Right atrium auricular region (tissue), 2 donors: ENCODE results near the gene FOLR1. TPM values are rescaled to one million over a fixed set of nuclear protein-coding genes. Genes with fewer than 3 reads are reported as not detected.

ENCODE experiments used
- DNase-seq: peaks from one replicate; pipeline ENCODE4 v3.0.0-alpha.2; 2019; ENCODE audit warnings: low spot score
- H3K27ac ChIP-seq, 2 donors: fragments of 200-600 bp; sonication (generic); 1 replicate in 1 of 2; 2 replicates in 1 of 2; pipeline ENCODE4 v1.5.1; 2016 to 2019
- H3K27me3 ChIP-seq, 2 donors: fragments of 200-600 bp; sonication (generic); one replicate each; pipeline versions ENCODE4 v1.5.1 to v1.6.0; 2017 to 2019
- H3K36me3 ChIP-seq: fragments of 200-600 bp; sonication (generic); one replicate; pipeline ENCODE4 v1.5.1; 2016
- H3K4me1 ChIP-seq, 2 donors: fragments of 200-600 bp; sonication (generic); one replicate each; pipeline versions ENCODE4 v1.5.1 to v1.6.0; 2017 to 2019
- H3K4me3 ChIP-seq, 2 donors: fragments of 200-600 bp; sonication (generic); 1 replicate in 1 of 2; 2 replicates in 1 of 2; pipeline ENCODE4 v1.5.1; 2017 to 2019; ENCODE audit warnings: mild to moderate bottlenecking in 1 of 2, moderate library complexity in 1 of 2
- H3K9me3 ChIP-seq, 2 donors: fragments of 200-600 bp; sonication (generic); one replicate each; pipeline ENCODE4 v1.5.1; 2019
- CTCF ChIP-seq, 2 donors: fragments of 200-600 bp; sonication (generic); IDR thresholded peaks; one replicate each; pipeline ENCODE4 v1.5.1; 2019; ENCODE audit warnings: antibody characterized with exemption in 2 of 2
- total RNA-seq, 2 donors: library from RNA; depleted of rRNA; stranded (reverse); fragments of >200 nt; gene quantifications; one replicate each; pipeline ENCODE4 v1.1.0, GENCODE V29; 2016

Gene FOLR1
- total RNA-seq, 2 donors from 2014 or later: not detected

GRCh38 chr11:72217841-72218240, 25.9 kb downstream of the FOLR1 start:
- peak overlapping the region in 1 of 2 donors; percentile 7 for H3K27ac ChIP-seq
- no peaks in the 10 kb centered on the region for H3K27me3 ChIP-seq

GRCh38 chr11:72218251-72218745, 26.4 kb downstream of the FOLR1 start:
- peaks cover 0 to 11% of the 10 kb centered on the region in 2 donors for H3K4me1 ChIP-seq
- H3K36me3 ChIP-seq: no peaks in the 10 kb centered on the region
- no peak overlapping the region for H3K4me3 ChIP-seq
- H3K9me3 ChIP-seq: no peaks in the 10 kb centered on the region
- no peak for TF ChIP-seq CTCF (IDR thresholded peaks at IDR 0.05)
- no peak overlapping the region for H3K27ac ChIP-seq
- peak; percentile 36 for DNase-seq
- H3K27me3 ChIP-seq: no peaks in the 10 kb centered on the region

More at GRCh38 chr11:72217841-72218240, 25.9 kb downstream of the FOLR1 start:
- peaks cover 0 to 10% of the 10 kb centered on the region in 2 donors for H3K4me1 ChIP-seq
- no peak for TF ChIP-seq CTCF (IDR thresholded peaks at IDR 0.05)
- H3K9me3 ChIP-seq: no peaks in the 10 kb centered on the region
- H3K36me3 ChIP-seq: no peaks in the 10 kb centered on the region
- no peak overlapping the region for H3K4me3 ChIP-seq
- peak; percentile 54 for DNase-seq

- DNase-seq: peak; percentile 52
- no peak for TF ChIP-seq CTCF (IDR thresholded peaks at IDR 0.05)
- no peak overlapping the region for H3K4me3 ChIP-seq
Measured at GRCh38 chr11:72220696-72221363, 28.9 kb downstream of the FOLR1 start.

GRCh38 chr11:72221386-72222075, 29.6 kb downstream of the FOLR1 start:
- H3K4me3 ChIP-seq: no peak overlapping the region
- H3K36me3 ChIP-seq: no peaks in the 10 kb centered on the region
- H3K27ac ChIP-seq: no peak overlapping the region
- DNase-seq: peak; percentile 59
- no peak for TF ChIP-seq CTCF (IDR thresholded peaks at IDR 0.05)
- peaks cover 0 to 27% of the 10 kb centered on the region in 2 donors for H3K4me1 ChIP-seq
- H3K27me3 ChIP-seq: no peaks in the 10 kb centered on the region
- H3K9me3 ChIP-seq: no peaks in the 10 kb centered on the region

More at GRCh38 chr11:72220696-72221363, 28.9 kb downstream of the FOLR1 start:
- Histone ChIP-seq H3K36me3 (no peaks in the 10 kb centered on the region), H3K4me1 (peaks cover 0 to 20% of the 10 kb centered on the region in 2 donors), H3K9me3 (no peaks in the 10 kb centered on the region), H3K27ac (no peak overlapping the region), H3K27me3 (no peaks in the 10 kb centered on the region)

- Histone ChIP-seq H3K36me3 (no peaks in the 10 kb centered on the region), H3K9me3 (no peaks in the 10 kb centered on the region), H3K4me3 (peak overlapping the region; percentile 82 to 88), H3K27ac (peak overlapping the region; percentile 98 to 100), H3K27me3 (no peaks in the 10 kb centered on the region), H3K4me1 (peaks cover 0 to 29% of the 10 kb centered on the region in 2 donors)
- TF ChIP-seq CTCF (IDR thresholded peaks at IDR 0.05): no peak
- peak; percentile 50 for DNase-seq
Measured at GRCh38 chr11:72222106-72222891, 30.4 kb downstream of the FOLR1 start.
